ENCODE measurements around the gene SSTR4.

The SSTR4 gene

DNA sequence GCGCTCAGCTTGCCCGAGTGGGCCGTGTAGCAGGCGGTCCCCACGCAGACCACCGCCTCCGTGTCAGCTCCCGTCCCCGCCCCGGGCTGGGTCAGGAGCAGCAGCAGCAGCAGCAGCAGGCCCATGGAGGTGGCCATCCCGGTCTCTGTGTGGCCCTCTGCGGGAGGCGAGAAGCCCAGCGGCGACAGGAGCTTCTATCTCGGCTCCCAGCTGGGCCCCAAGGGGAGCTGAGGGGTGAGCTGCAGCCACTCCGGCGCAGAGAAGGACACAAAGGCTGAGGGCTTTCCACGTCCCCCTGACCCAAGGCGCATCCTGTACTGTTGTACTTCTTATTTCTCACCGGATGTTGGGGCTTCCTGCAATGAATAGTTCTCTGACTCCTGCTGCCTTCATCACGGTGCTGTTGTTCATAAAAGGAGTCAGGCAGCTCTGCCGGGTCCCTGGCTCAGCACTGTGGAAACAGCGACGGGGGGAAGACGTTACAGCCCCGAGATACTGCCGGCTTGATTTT lies 51.0 kb downstream of the SSTR4 start, which contains the start of gene CD93:
TSS of gene CD93 (minus strand) at position 269 of the 511 bp plus-strand sequence. CDS start at position 137, 132 bp downstream.
- DNase-seq, result peak; percentile 10 to 13
- Histone ChIP-seq H3K4me3 (ENCODE audit: low read depth, low read length) (peak within 1 kb of the TSS; percentile 38), H3K4me2 (ENCODE audit: low read length) (no peak within 1 kb of the TSS), H3K36me3 (ENCODE audit: control insufficient read depth in 1 of 2, insufficient read depth in 2 of 2, low read length in 2 of 2) (no peaks in the 10 kb centered on the region), H4K91ac (ENCODE audit: low read depth, low read length) (no peak within 1 kb of the TSS), H3K23ac (ENCODE audit: low read length) (no peak within 1 kb of the TSS), H2BK12ac (ENCODE audit: low read length) (no peak within 1 kb of the TSS), H3K14ac (ENCODE audit: low read length) (no peak within 1 kb of the TSS), H3K27ac (ENCODE audit: low read depth, low read length) (no peak within 1 kb of the TSS), H3K4ac (ENCODE audit: low read depth, low read length) (no peak within 1 kb of the TSS), H4K12ac (ENCODE audit: low read depth, low read length) (no peak within 1 kb of the TSS), H2AK5ac (ENCODE audit: low read length) (no peak within 1 kb of the TSS), H4K8ac (ENCODE audit: low read depth, low read length) (no peak within 1 kb of the TSS), H3K79me1 (ENCODE audit: low read length) (no peaks in the 10 kb centered on the region), H3K79me2 (ENCODE audit: control insufficient read depth, insufficient read depth, low read length, poor library complexity) (no peaks in the 10 kb centered on the region), H3K27me3 (ENCODE audit: insufficient read depth, low read length) (no peaks in the 10 kb centered on the region), H2AFZ (ENCODE audit: insufficient read depth, low read length, poor library complexity) (no peak within 1 kb of the TSS), H3K4me1 (ENCODE audit: control insufficient read depth in 1 of 2, insufficient read depth in 2 of 2, low read length in 2 of 2) (no peaks in the 10 kb centered on the region), H2BK5ac (ENCODE audit: low read depth, low read length, poor library complexity) (no peak within 1 kb of the TSS), H3K18ac (ENCODE audit: low read length) (no peak within 1 kb of the TSS), H2BK120ac (ENCODE audit: insufficient read depth, low read length, poor library complexity) (no peak within 1 kb of the TSS), H3K9me3 (ENCODE audit: insufficient read depth, low read depth, low read length) (no peaks in the 10 kb centered on the region), H3K9ac (ENCODE audit: low read length) (no peak within 1 kb of the TSS)
- no CpG with 5 or more reads among the region's 28 CpGs for WGBS (ENCODE audit: extremely low coverage, insufficient coverage, insufficient read length)

GRCh38 chr20:23086931-23087411 lies 51.9 kb downstream of the SSTR4 start:
- no peak overlapping the region for H4K12ac ChIP-seq (ENCODE audit: low read depth, low read length)
- H4K8ac ChIP-seq (ENCODE audit: low read depth, low read length), result no peak overlapping the region
- no peak overlapping the region for H3K23ac ChIP-seq (ENCODE audit: low read length)
- no peak overlapping the region for H4K91ac ChIP-seq (ENCODE audit: low read depth, low read length)
- no peaks in the 10 kb centered on the region for H3K79me1 ChIP-seq (ENCODE audit: low read length)
- no peak overlapping the region for H3K4ac ChIP-seq (ENCODE audit: low read depth, low read length)
- no peak overlapping the region for H2BK120ac ChIP-seq (ENCODE audit: insufficient read depth, low read length, poor library complexity)
- no peak overlapping the region for H3K14ac ChIP-seq (ENCODE audit: low read length)
- H2AK5ac ChIP-seq (ENCODE audit: low read length), result no peak overlapping the region
- no peak overlapping the region for H3K4me3 ChIP-seq (ENCODE audit: low read depth, low read length)
- no peaks in the 10 kb centered on the region for H3K79me2 ChIP-seq (ENCODE audit: control insufficient read depth, insufficient read depth, low read length, poor library complexity)
- DNase-seq, result peak in 1 of 2 donors; percentile 10
- no peaks in the 10 kb centered on the region for H3K27me3 ChIP-seq (ENCODE audit: insufficient read depth, low read length)
- no peak overlapping the region for H3K4me2 ChIP-seq (ENCODE audit: low read length)
- no peak overlapping the region for H2BK5ac ChIP-seq (ENCODE audit: low read depth, low read length, poor library complexity)
- no peak overlapping the region for H3K18ac ChIP-seq (ENCODE audit: low read length)
- H3K9me3 ChIP-seq (ENCODE audit: insufficient read depth, low read depth, low read length), result no peaks in the 10 kb centered on the region
- H2AFZ ChIP-seq (ENCODE audit: insufficient read depth, low read length, poor library complexity), result no peak overlapping the region
- no peak overlapping the region for H3K9ac ChIP-seq (ENCODE audit: low read length)
- no CpG with 5 or more reads among the region's 14 CpGs for WGBS (ENCODE audit: extremely low coverage, insufficient coverage, insufficient read length)
- no peak overlapping the region for H2BK12ac ChIP-seq (ENCODE audit: low read length)
- no peaks in the 10 kb centered on the region for H3K4me1 ChIP-seq (ENCODE audit: control insufficient read depth in 1 of 2, insufficient read depth in 2 of 2, low read length in 2 of 2)
- no peaks in the 10 kb centered on the region for H3K36me3 ChIP-seq (ENCODE audit: control insufficient read depth in 1 of 2, insufficient read depth in 2 of 2, low read length in 2 of 2)
- H3K27ac ChIP-seq (ENCODE audit: low read depth, low read length), result no peak overlapping the region

DNA sequence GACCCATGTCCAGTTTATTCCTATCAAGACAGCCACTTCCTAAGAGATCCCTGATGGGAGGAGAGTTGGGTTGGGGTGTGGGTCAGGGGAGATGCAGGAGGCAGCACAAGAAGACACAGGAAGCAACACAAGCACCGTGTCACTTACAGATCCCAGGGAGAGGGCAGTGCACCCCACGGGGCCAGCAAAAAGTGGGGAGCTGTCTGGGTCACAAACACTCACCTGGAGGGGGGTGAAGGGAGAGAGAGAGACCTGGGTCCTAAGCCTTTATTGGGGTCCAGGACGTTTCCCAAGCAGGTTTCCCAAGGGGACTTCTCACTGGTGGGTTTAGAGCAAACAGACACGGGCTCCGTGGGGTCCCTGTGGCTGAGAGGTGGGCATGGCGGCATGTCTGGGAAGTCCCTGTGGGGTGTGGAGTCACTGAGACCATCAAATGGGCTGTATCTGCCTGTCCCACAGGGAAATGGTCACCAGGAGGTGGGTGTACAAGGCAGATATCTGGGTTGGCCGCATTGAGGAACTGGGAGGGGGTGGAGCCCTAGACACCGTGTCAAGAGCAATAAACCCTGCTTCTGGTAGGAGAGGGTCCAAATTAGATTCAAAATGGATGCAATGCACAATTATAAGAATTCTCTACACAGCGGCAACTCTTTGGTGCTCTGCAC lies 52.6 kb downstream of the SSTR4 start:
- Histone ChIP-seq H3K4me2 (ENCODE audit: low read length) (no peak overlapping the region), H3K27me3 (ENCODE audit: insufficient read depth, low read length) (no peaks in the 10 kb centered on the region), H3K4me3 (ENCODE audit: low read depth, low read length) (no peak overlapping the region), H3K4ac (ENCODE audit: low read depth, low read length) (no peak overlapping the region), H4K8ac (ENCODE audit: low read depth, low read length) (no peak overlapping the region), H2AFZ (ENCODE audit: insufficient read depth, low read length, poor library complexity) (no peak overlapping the region), H3K23ac (ENCODE audit: low read length) (no peak overlapping the region), H3K36me3 (ENCODE audit: control insufficient read depth in 1 of 2, insufficient read depth in 2 of 2, low read length in 2 of 2) (no peaks in the 10 kb centered on the region), H3K79me2 (ENCODE audit: control insufficient read depth, insufficient read depth, low read length, poor library complexity) (no peaks in the 10 kb centered on the region), H4K91ac (ENCODE audit: low read depth, low read length) (no peak overlapping the region), H2BK120ac (ENCODE audit: insufficient read depth, low read length, poor library complexity) (no peak overlapping the region), H3K9ac (ENCODE audit: low read length) (no peak overlapping the region), H2BK12ac (ENCODE audit: low read length) (no peak overlapping the region), H2AK5ac (ENCODE audit: low read length) (no peak overlapping the region), H3K18ac (ENCODE audit: low read length) (no peak overlapping the region), H2BK5ac (ENCODE audit: low read depth, low read length, poor library complexity) (no peak overlapping the region), H3K4me1 (ENCODE audit: control insufficient read depth in 1 of 2, insufficient read depth in 2 of 2, low read length in 2 of 2) (no peaks in the 10 kb centered on the region), H3K27ac (ENCODE audit: low read depth, low read length) (no peak overlapping the region), H3K79me1 (ENCODE audit: low read length) (no peaks in the 10 kb centered on the region), H3K14ac (ENCODE audit: low read length) (no peak overlapping the region), H4K12ac (ENCODE audit: low read depth, low read length) (no peak overlapping the region), H3K9me3 (ENCODE audit: insufficient read depth, low read depth, low read length) (no peaks in the 10 kb centered on the region)
- no CpG with 5 or more reads among the region's 9 CpGs for WGBS (ENCODE audit: extremely low coverage, insufficient coverage, insufficient read length)
- no peak for DNase-seq

Data from trophoblast cell (in vitro differentiated cells and primary cell).